22Rv1 (cell line): ENCODE results near the gene SPATA31E1.

Experiments used
- H3K27ac ChIP-seq: fragments of 450-650 bp; 2 replicates; pipeline ENCODE4 v1.5.1; 2017
- CTCF ChIP-seq: fragments of 450-650 bp; IDR thresholded peaks from 2 replicates; pipeline ENCODE4 v1.5.1; 2017; ENCODE audit warnings: mild to moderate bottlenecking
- ZFX ChIP-seq: fragments of 450-650 bp; IDR thresholded peaks from 2 replicates; pipeline ENCODE4 v1.6.1; 2017; ENCODE audit warnings: antibody characterized with exemption, borderline replicate concordance

Gene SPATA31E1

GRCh38 chr9:87886933-87887505, 4.3 kb downstream of the SPATA31E1 start:
- TF ChIP-seq CTCF (no peak), ZFX (no peak)
- no peak overlapping the region for H3K27ac ChIP-seq

GRCh38 chr9:87887661-87888480, 5.2 kb downstream of the SPATA31E1 start:
- no peak overlapping the region for H3K27ac ChIP-seq
- TF ChIP-seq ZFX = no peak
- no peak for TF ChIP-seq CTCF

GRCh38 chr9:87888501-87888900, 5.8 kb downstream of the SPATA31E1 start:
- TF ChIP-seq ZFX (no peak), CTCF (no peak)
- H3K27ac ChIP-seq = no peak overlapping the region

- no peak for TF ChIP-seq ZFX
- TF ChIP-seq CTCF = no peak
- no peak overlapping the region for H3K27ac ChIP-seq
Observed at GRCh38 chr9:87889065-87889881, 6.6 kb downstream of the SPATA31E1 start.

- no peak for TF ChIP-seq CTCF
- no peak for TF ChIP-seq ZFX
Observed at GRCh38 chr9:87889882-87890252, 7.2 kb downstream of the SPATA31E1 start.

GRCh38 chr9:87890837-87891236, 8.2 kb downstream of the SPATA31E1 start:
- TF ChIP-seq ZFX (no peak), CTCF (no peak)
- no peak overlapping the region for H3K27ac ChIP-seq

More at GRCh38 chr9:87889882-87890252, 7.2 kb downstream of the SPATA31E1 start:
- no peak overlapping the region for H3K27ac ChIP-seq

- TF ChIP-seq ZFX = no peak
- no peak for TF ChIP-seq CTCF
- no peak overlapping the region for H3K27ac ChIP-seq
Observed at GRCh38 chr9:87891754-87892153, 9.1 kb downstream of the SPATA31E1 start.
